Choroid plexus epithelial cell (primary cell): ENCODE data around the gene PITPNM3.

Source experiments
- DNase-seq: peaks from one replicate; pipeline ENCODE4 v3.0.0-alpha.2; 2010; ENCODE audit warnings: low read depth
- H3K4me3 ChIP-seq: 2 replicates; pipeline ENCODE4 v1.5.1; 2011; ENCODE audit warnings: low read depth, mild to moderate bottlenecking, control low read depth, low read length, moderate library complexity
- TF ChIP-seq, protein P1 (sequence below): conservative IDR thresholded peaks from 2 replicates; pipeline ENCODE4 v1.5.1; 2011; ENCODE audit warnings: low read depth, mild to moderate bottlenecking, control low read depth, inconsistent platforms, low read length, moderate library complexity

PITPNM3 gene

GRCh38 chr17:6422654-6423241, 133.6 kb downstream of the PITPNM3 start:
- H3K4me3 ChIP-seq: no peak overlapping the region
- TF ChIP-seq, protein P1, sequence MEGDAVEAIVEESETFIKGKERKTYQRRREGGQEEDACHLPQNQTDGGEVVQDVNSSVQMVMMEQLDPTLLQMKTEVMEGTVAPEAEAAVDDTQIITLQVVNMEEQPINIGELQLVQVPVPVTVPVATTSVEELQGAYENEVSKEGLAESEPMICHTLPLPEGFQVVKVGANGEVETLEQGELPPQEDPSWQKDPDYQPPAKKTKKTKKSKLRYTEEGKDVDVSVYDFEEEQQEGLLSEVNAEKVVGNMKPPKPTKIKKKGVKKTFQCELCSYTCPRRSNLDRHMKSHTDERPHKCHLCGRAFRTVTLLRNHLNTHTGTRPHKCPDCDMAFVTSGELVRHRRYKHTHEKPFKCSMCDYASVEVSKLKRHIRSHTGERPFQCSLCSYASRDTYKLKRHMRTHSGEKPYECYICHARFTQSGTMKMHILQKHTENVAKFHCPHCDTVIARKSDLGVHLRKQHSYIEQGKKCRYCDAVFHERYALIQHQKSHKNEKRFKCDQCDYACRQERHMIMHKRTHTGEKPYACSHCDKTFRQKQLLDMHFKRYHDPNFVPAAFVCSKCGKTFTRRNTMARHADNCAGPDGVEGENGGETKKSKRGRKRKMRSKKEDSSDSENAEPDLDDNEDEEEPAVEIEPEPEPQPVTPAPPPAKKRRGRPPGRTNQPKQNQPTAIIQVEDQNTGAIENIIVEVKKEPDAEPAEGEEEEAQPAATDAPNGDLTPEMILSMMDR: no peak
- no peak for DNase-seq

DNA sequence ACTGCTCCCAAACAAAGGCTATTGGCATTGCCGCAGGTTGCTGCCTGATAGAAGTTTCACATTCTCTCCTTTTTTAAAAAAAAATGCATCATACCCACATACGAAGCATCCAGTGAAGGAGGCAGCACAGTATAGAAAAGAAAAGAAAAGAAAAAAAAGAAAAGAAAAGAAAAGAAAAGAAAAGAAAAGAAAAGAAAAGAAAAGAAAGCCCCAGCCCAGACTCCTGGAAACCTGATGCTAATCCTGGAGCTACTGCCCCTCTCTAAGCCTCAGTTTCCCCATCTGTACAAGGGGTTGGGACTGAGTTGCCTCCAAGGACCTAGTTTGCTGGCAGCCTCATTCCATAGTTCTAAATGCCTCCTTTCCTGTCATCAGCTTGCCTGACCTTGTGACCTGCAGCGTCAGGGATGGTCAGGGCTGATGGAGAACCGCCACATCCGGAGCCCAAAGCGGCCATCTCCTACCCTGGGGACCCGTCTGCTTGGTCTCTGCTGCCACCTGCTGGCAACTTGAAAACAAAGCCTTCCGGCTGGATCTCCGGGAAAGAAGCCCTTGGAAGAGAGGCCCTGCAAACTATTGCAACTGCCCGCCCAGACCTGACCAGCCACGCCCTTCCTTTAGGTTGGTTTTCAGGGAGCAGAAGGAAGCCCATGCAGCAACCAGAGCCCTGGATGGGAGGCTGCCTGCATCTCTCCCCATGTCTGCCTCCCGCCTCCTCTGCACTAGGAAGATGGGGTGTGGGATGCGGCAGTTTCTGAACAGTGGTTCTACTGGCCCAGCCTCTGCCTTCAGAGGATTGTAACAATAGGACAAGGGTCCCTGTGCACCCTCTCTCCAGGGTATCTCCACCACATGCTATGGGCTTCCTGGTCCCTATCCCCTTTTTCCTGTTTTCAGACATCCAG, 134.4 kb downstream of the PITPNM3 start:
- peak; percentile 80 for DNase-seq
- H3K4me3 ChIP-seq: no peak overlapping the region
- TF ChIP-seq, protein P1: peak; percentile 94

- no peak overlapping the region for H3K4me3 ChIP-seq
- peak; percentile 47 for DNase-seq
- TF ChIP-seq, protein P1: peak; percentile 71
Observed at GRCh38 chr17:6420173-6420641, 136.1 kb downstream of the PITPNM3 start.

DNA sequence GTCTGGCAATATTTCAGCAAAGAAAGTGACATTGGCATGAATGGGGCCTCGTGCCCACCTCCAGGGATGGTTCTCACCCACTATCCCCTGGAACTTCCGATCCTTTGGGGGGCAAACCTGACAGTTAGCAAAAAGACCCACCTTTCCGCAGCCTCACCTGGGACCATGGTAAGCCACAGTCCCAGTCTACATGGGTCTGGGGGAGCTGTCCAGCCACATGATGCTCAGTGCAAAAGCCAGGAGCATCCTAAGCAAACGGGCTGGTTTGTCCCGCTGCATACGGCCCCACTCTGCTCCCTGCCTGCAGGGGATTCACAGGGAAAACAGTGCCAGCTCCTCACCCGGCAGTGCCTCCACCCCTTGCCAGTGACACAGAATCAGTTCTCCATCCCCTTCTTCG, 140.7 kb downstream of the PITPNM3 start:
- DNase-seq: no peak
- H3K4me3 ChIP-seq: no peak overlapping the region

GRCh38 chr17:6413065-6413464, 143.3 kb downstream of the PITPNM3 start:
- H3K4me3 ChIP-seq: no peak overlapping the region
- TF ChIP-seq, protein P1: peak; percentile 68
- peak; percentile 77 for DNase-seq

More for the DNA sequence above, 140.7 kb downstream of the PITPNM3 start:
- TF ChIP-seq, protein P1: no peak

- TF ChIP-seq, protein P1: no peak
- DNase-seq: no peak
- no peak overlapping the region for H3K4me3 ChIP-seq
Observed at GRCh38 chr17:6408735-6409134, 147.6 kb downstream of the PITPNM3 start.
